DOHH2 (cell line): ENCODE measurements around the gene SLC39A11.

ENCODE experiments used
- H3F3A ChIP-seq: fragments of 200-600 bp; sonication (generic), shearing (Covaris generic); 2 replicates; pipeline ENCODE4 v1.6.0; 2016; ENCODE audit warnings: antibody characterized with exemption, mild to moderate bottlenecking; ENCODE audit not compliant: control insufficient read depth, insufficient read depth
- H3K27ac ChIP-seq: fragments of 200-600 bp; sonication (generic); 2 replicates; pipeline ENCODE4 v1.5.1; 2014; ENCODE audit warnings: low read depth, mild to moderate bottlenecking, low read length, moderate library complexity
- H3K27me3 ChIP-seq: fragments of 200-600 bp; sonication (generic); 2 replicates; pipeline ENCODE4 v1.6.1; 2014; ENCODE audit warnings: mild to moderate bottlenecking, low read length, mixed read lengths; ENCODE audit not compliant: control insufficient read depth
- H3K36me3 ChIP-seq: fragments of 200-600 bp; sonication (generic); 2 replicates; pipeline ENCODE4 v1.6.1; 2014; ENCODE audit warnings: mild to moderate bottlenecking, low read length, moderate library complexity, mixed read lengths; ENCODE audit not compliant: control insufficient read depth
- H3K4me1 ChIP-seq: fragments of 200-600 bp; sonication (generic); 2 replicates; pipeline ENCODE4 v1.6.1; 2014; ENCODE audit warnings: mild to moderate bottlenecking, low read length, mixed read lengths; ENCODE audit not compliant: control insufficient read depth
- H3K4me2 ChIP-seq: fragments of 200-600 bp; sonication (generic); 2 replicates; pipeline ENCODE4 v1.6.0; 2014; ENCODE audit warnings: mild to moderate bottlenecking, low read length, moderate library complexity
- H3K4me3 ChIP-seq: fragments of 200-600 bp; sonication (generic); 2 replicates; pipeline ENCODE4 v1.5.1; 2014; ENCODE audit warnings: mild to moderate bottlenecking, low read length, mixed read lengths
- H3K79me2 ChIP-seq: fragments of 200-600 bp; sonication (generic); 2 replicates; pipeline ENCODE4 v1.6.1; 2014; ENCODE audit warnings: mild to moderate bottlenecking, low read length, mixed read lengths; ENCODE audit not compliant: control insufficient read depth
- H3K9me2 ChIP-seq: fragments of 200-600 bp; sonication (generic); replicated peaks from 2 replicates; pipeline ENCODE4 v1.6.1; 2014; ENCODE audit warnings: mild to moderate bottlenecking, low read length, mixed read lengths; ENCODE audit not compliant: control insufficient read depth
- H3K9me3 ChIP-seq: fragments of 200-600 bp; sonication (generic); 2 replicates; pipeline ENCODE4 v1.6.1; 2014; ENCODE audit warnings: antibody characterized with exemption, low read length, mixed read lengths; ENCODE audit not compliant: control insufficient read depth, insufficient read depth
- H4K20me1 ChIP-seq: fragments of 200-600 bp; sonication (generic); 2 replicates; pipeline ENCODE4 v1.6.0; 2014; ENCODE audit warnings: low read depth, mild to moderate bottlenecking, antibody characterized with exemption, low read length, moderate library complexity; ENCODE audit not compliant: control insufficient read depth, insufficient read depth
- EZH2phosphoT487 ChIP-seq: fragments of 200-600 bp; sonication (generic); IDR thresholded peaks from 2 replicates; pipeline ENCODE4 v1.6.1; 2017; ENCODE audit warnings: borderline replicate concordance, mild to moderate bottlenecking, antibody characterized with exemption, low read length, moderate library complexity, mixed read lengths
- TF ChIP-seq, protein P1 (sequence below): fragments of 200-600 bp; sonication (generic); IDR thresholded peaks from one replicate; pipeline ENCODE4 v1.5.1; 2014; ENCODE audit warnings: antibody characterized with exemption, mild to moderate bottlenecking, low read depth, low read length; ENCODE audit not compliant: poor library complexity, severe bottlenecking

Gene SLC39A11

DNA sequence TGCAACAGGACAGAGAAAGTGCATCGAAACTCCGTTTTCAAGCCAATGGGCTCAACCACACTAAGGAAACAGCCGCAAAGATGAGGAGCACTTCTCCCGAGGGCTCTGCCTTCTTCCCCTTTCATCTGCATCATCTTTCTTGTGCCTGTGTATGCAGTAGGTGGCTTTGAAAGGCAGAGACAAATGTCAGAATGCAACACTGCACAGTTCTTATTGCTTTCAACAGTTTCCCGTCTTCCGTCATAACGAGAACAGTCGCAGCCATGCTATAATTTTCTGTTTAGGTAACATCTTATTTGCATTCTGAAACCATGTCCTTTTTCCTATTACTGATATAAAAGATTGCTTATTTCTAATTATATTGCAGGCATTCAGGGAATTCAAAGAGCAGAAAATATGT lies 205.2 kb downstream of the SLC39A11 start:
- TF ChIP-seq EZH2phosphoT487 = no peak
- TF ChIP-seq, protein P1, sequence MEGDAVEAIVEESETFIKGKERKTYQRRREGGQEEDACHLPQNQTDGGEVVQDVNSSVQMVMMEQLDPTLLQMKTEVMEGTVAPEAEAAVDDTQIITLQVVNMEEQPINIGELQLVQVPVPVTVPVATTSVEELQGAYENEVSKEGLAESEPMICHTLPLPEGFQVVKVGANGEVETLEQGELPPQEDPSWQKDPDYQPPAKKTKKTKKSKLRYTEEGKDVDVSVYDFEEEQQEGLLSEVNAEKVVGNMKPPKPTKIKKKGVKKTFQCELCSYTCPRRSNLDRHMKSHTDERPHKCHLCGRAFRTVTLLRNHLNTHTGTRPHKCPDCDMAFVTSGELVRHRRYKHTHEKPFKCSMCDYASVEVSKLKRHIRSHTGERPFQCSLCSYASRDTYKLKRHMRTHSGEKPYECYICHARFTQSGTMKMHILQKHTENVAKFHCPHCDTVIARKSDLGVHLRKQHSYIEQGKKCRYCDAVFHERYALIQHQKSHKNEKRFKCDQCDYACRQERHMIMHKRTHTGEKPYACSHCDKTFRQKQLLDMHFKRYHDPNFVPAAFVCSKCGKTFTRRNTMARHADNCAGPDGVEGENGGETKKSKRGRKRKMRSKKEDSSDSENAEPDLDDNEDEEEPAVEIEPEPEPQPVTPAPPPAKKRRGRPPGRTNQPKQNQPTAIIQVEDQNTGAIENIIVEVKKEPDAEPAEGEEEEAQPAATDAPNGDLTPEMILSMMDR = no peak
- Histone ChIP-seq H4K20me1 (no peaks in the 10 kb centered on the region), H3K79me2 (no peaks in the 10 kb centered on the region), H3K4me1 (no peaks in the 10 kb centered on the region), H3K27ac (no peak overlapping the region), H3F3A (no peaks in the 10 kb centered on the region), H3K36me3 (no peaks in the 10 kb centered on the region), H3K27me3 (no peaks in the 10 kb centered on the region), H3K4me3 (no peak overlapping the region), H3K4me2 (no peak overlapping the region), H3K9me3 (no peaks in the 10 kb centered on the region), H3K9me2 (no peaks in the 10 kb centered on the region)

DNA sequence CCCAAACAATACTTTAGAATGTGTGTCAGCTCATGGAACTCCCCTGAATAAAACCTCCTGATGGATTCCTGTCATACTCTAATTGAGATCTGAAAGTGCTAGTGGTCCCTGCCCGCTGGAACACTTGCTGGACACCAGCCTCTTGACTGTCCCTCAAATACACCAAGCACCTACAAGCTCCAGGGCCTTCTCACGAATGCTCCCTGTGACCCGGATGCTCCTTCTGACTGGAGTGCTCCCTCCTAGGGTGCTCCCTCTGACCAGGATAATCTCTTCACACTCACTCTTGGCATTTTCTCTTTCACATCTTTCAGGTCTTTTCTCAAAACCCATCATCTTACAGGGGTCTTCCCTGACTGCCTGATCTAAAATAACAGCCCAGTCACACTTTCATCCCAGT lies 205.9 kb downstream of the SLC39A11 start:
- Histone ChIP-seq H3F3A (no peaks in the 10 kb centered on the region), H3K4me3 (no peak overlapping the region), H3K79me2 (no peaks in the 10 kb centered on the region), H3K27me3 (no peaks in the 10 kb centered on the region), H3K9me3 (no peaks in the 10 kb centered on the region), H4K20me1 (no peaks in the 10 kb centered on the region), H3K4me2 (no peak overlapping the region), H3K36me3 (no peaks in the 10 kb centered on the region), H3K9me2 (no peaks in the 10 kb centered on the region), H3K27ac (no peak overlapping the region), H3K4me1 (no peaks in the 10 kb centered on the region)
- TF ChIP-seq EZH2phosphoT487 = no peak
- TF ChIP-seq, protein P1 = no peak

DNA sequence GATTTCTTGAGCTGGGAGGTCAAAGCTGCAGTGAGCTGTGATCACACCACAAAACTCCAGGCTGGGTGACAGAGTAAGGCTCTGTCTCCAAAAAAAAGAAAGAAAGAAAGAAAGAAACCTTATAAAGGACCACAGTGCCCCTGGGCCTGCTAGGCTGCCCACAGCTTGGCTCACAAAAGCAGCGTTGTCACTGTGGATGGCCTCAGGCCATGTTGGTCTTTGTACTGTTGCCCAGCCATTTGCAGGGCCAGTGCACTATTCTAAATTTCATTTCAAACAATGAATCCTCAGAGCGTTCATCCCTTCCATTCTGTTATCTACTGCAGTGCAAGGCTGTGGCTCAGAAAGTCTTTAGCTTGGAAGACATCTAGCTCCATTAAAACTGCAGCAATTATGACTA lies 208.4 kb downstream of the SLC39A11 start:
- 0 out of 2 replicates have a peak, but pooled peaks cover 6% of the 10 kb centered on the region for H3K9me3 ChIP-seq
- no peaks in the 10 kb centered on the region for H3K9me2 ChIP-seq
- H3K79me2 ChIP-seq = no peaks in the 10 kb centered on the region
- H4K20me1 ChIP-seq = no peaks in the 10 kb centered on the region
- TF ChIP-seq, protein P1 = no peak
- TF ChIP-seq EZH2phosphoT487 = no peak
- no peaks in the 10 kb centered on the region for H3K36me3 ChIP-seq
- H3K27ac ChIP-seq = no peak overlapping the region
- no peaks in the 10 kb centered on the region for H3K4me1 ChIP-seq
- no peak overlapping the region for H3K4me2 ChIP-seq
- no peak overlapping the region for H3K4me3 ChIP-seq
- H3K27me3 ChIP-seq = no peaks in the 10 kb centered on the region
- no peaks in the 10 kb centered on the region for H3F3A ChIP-seq
